Gastrocnemius medialis (tissue), 4 donors: ENCODE results near the gene ROBO1.

Experiments
- POLR2A ChIP-seq, 2 donors: fragments of 450-650 bp; IDR thresholded peaks; one replicate each; pipeline ENCODE4 v1.6.1; 2017; ENCODE audit warnings: antibody characterized with exemption in 2 of 2, mild to moderate bottlenecking in 2 of 2, moderate library complexity in 2 of 2
- TF ChIP-seq, protein P1 (sequence below), 5 experiments: fragments of 450-650 bp in 3 of 5; fragments of 200-600 bp in 2 of 5; sonication (generic) in 2 of 5; IDR thresholded peaks in 4 of 5; conservative IDR thresholded peaks in 1 of 5; 1 replicate in 4 of 5; 2 replicates in 1 of 5; pipeline ENCODE4 v1.5.1; 2016 to 2019; ENCODE audit warnings: antibody characterized with exemption in 5 of 5, mild to moderate bottlenecking in 3 of 5, moderate library complexity in 3 of 5

DNA sequence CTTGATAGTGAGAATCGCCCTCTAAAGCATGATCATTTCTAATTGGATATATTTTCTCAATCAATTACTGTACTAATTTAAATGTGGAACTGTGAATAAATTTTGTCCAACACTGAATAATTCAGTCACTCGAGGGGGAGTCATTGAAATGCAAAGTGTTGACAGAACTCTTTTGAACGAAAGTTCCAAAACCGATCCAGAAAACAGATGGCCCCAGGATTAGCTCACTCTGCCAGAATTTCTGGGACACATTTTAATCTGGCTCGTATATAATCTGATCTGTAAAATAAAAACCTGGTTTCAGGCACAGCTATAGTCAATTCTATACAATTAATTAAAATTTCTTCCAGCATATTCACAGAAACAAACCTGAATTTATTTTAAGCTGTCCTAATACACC, 580.4 kb downstream of the ROBO1 start:
- TF ChIP-seq, protein P1, sequence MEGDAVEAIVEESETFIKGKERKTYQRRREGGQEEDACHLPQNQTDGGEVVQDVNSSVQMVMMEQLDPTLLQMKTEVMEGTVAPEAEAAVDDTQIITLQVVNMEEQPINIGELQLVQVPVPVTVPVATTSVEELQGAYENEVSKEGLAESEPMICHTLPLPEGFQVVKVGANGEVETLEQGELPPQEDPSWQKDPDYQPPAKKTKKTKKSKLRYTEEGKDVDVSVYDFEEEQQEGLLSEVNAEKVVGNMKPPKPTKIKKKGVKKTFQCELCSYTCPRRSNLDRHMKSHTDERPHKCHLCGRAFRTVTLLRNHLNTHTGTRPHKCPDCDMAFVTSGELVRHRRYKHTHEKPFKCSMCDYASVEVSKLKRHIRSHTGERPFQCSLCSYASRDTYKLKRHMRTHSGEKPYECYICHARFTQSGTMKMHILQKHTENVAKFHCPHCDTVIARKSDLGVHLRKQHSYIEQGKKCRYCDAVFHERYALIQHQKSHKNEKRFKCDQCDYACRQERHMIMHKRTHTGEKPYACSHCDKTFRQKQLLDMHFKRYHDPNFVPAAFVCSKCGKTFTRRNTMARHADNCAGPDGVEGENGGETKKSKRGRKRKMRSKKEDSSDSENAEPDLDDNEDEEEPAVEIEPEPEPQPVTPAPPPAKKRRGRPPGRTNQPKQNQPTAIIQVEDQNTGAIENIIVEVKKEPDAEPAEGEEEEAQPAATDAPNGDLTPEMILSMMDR (IDR thresholded peaks at IDR 0.05 in 4 of 5, conservative IDR thresholded peaks at IDR 0.05 in 1 of 5): no peak
- no peak for TF ChIP-seq POLR2A (IDR thresholded peaks at IDR 0.05)
